Sigmoid colon (tissue), 7 donors: ENCODE data around the gene FUS. TPM values are rescaled to one million over a fixed set of nuclear protein-coding genes. Genes with fewer than 3 reads are reported as not detected.
"Not testable (repeated sequence)": the region's sequence is repeated elsewhere in the genome, so short reads cannot be mapped to it uniquely, and the experiment has no call there.

Source experiments
- DNase-seq: peaks from one replicate; pipeline ENCODE4 v3.0.0-alpha.2; 2019
- H3K27ac ChIP-seq, 4 donors: fragments of 200-600 bp; sonication (generic); one replicate each; pipeline ENCODE4 v1.5.1; 2016 to 2019; ENCODE audit warnings: mild to moderate bottlenecking in 1 of 4
- H3K27me3 ChIP-seq, 3 donors: fragments of 200-600 bp; sonication (generic); one replicate each; pipeline ENCODE4 v1.5.1; 2019; ENCODE audit warnings: mild to moderate bottlenecking in 1 of 3
- H3K36me3 ChIP-seq, 4 donors: fragments of 200-600 bp; sonication (generic); one replicate each; pipeline ENCODE4 v1.5.1; 2016 to 2019
- H3K4me1 ChIP-seq, 4 donors: fragments of 200-600 bp; sonication (generic); one replicate each; pipeline ENCODE4 v1.5.1; 2017 to 2019
- H3K4me3 ChIP-seq, 4 donors: fragments of 200-600 bp; sonication (generic); one replicate each; pipeline ENCODE4 v1.5.1; 2017 to 2019; ENCODE audit warnings: mild to moderate bottlenecking in 2 of 4, moderate library complexity in 1 of 4
- H3K9me3 ChIP-seq, 4 donors: fragments of 200-600 bp in 3 of 4; sonication (generic) in 3 of 4; one replicate each; pipeline versions ENCODE4 v1.5.1 to v1.6.1; 2013 to 2019
- EP300 ChIP-seq, 4 donors: sonication (generic); formaldehyde crosslinking; IDR thresholded peaks; one replicate each; pipeline ENCODE4 v1.6.1; 2017; ENCODE audit warnings: antibody characterized with exemption in 4 of 4
- POLR2A ChIP-seq, 2 donors: fragments of 450-650 bp; IDR thresholded peaks; one replicate each; pipeline ENCODE4 v1.6.1; 2016; ENCODE audit warnings: antibody characterized with exemption in 2 of 2, mild to moderate bottlenecking in 2 of 2, moderate library complexity in 2 of 2
- POLR2AphosphoS5 ChIP-seq, 4 donors: sonication (generic); formaldehyde crosslinking; IDR thresholded peaks; one replicate each; pipeline ENCODE4 v1.6.1; 2017; ENCODE audit warnings: antibody characterized with exemption in 4 of 4
- WGBS, 2 donors: extraction: QIAGEN DNeasy Blood & Tissue Kit; methylation state at CpG; one replicate each; pipeline ENCODE4 v1.1.7; 2013; 5-methylcytosine and 5-hydroxymethylcytosine counted together
- intact Hi-C: fragments of 100-400 bp; cut with DNase I; formaldehyde crosslinking; loops from one replicate; pipeline ENCODE4 v1.15.1; 2023
- polyA plus RNA-seq, 3 donors: library from polyadenylated mRNA; stranded (reverse); fragments of 200-250 nt; gene quantifications; one replicate each; pipeline ENCODE4 v1.2.3, GENCODE V29; 2013
- total RNA-seq, 4 donors: library from RNA; depleted of rRNA; stranded (reverse); fragments of >200 nt; gene quantifications; one replicate each; pipeline ENCODE4 v1.1.0, GENCODE V29; 2016
- TF ChIP-seq, protein P1 (sequence below), 4 experiments: fragments of 450-650 bp in 3 of 4; fragments of 200-600 bp in 1 of 4; IDR thresholded peaks; one replicate each; pipeline ENCODE4 v1.5.1; 2016 to 2019; ENCODE audit warnings: antibody characterized with exemption in 4 of 4, mild to moderate bottlenecking in 3 of 4, moderate library complexity in 2 of 4
- donor health status: healthy with polysubstance abuse.
- donor health status: Bipolar disorder and iron deficiency.
- donor health status: healthy.

Gene FUS
- total and polyA plus RNA-seq, 7 donors = 44.1 to 262 (median 63.9) TPM

DNA sequence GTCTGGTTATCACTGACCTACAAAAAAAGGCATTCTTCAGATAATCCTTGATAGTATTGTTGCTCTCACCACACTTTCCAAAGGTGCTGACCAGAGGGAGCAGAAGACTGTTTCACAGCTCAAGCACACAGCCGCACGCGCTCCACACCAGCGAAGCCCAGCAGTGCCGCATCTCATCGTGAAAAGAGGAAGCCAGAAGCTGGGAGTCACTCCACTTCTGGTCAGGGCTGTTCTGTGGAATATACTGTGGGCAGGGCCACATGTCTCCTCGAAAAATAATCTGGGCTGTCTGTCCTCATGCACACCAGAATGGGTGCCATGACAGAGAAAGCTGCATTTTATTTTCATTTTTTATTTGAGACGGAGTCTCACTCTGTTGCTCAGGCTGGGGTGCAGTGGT is 22.8 kb upstream of the FUS start:
- no peak for DNase-seq
- no peaks in the 10 kb centered on the region for H3K4me1 ChIP-seq
- no peaks in the 10 kb centered on the region for H3K9me3 ChIP-seq
- TF ChIP-seq POLR2AphosphoS5 (IDR thresholded peaks at IDR 0.05) = no peak
- no peak for TF ChIP-seq EP300 (IDR thresholded peaks at IDR 0.05)
- no peak for TF ChIP-seq POLR2A (IDR thresholded peaks at IDR 0.05)
- TF ChIP-seq, protein P1, sequence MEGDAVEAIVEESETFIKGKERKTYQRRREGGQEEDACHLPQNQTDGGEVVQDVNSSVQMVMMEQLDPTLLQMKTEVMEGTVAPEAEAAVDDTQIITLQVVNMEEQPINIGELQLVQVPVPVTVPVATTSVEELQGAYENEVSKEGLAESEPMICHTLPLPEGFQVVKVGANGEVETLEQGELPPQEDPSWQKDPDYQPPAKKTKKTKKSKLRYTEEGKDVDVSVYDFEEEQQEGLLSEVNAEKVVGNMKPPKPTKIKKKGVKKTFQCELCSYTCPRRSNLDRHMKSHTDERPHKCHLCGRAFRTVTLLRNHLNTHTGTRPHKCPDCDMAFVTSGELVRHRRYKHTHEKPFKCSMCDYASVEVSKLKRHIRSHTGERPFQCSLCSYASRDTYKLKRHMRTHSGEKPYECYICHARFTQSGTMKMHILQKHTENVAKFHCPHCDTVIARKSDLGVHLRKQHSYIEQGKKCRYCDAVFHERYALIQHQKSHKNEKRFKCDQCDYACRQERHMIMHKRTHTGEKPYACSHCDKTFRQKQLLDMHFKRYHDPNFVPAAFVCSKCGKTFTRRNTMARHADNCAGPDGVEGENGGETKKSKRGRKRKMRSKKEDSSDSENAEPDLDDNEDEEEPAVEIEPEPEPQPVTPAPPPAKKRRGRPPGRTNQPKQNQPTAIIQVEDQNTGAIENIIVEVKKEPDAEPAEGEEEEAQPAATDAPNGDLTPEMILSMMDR (IDR thresholded peaks at IDR 0.05) = no peak
- WGBS, 2 donors = 36 to 47% methylated on average over 8 of the region's 8 CpGs
- no peak overlapping the region for H3K4me3 ChIP-seq
- intact Hi-C loops = no loop called here
- H3K27ac ChIP-seq = no peak overlapping the region
- H3K27me3 ChIP-seq = no peaks in the 10 kb centered on the region
- no peaks in the 10 kb centered on the region for H3K36me3 ChIP-seq

DNA sequence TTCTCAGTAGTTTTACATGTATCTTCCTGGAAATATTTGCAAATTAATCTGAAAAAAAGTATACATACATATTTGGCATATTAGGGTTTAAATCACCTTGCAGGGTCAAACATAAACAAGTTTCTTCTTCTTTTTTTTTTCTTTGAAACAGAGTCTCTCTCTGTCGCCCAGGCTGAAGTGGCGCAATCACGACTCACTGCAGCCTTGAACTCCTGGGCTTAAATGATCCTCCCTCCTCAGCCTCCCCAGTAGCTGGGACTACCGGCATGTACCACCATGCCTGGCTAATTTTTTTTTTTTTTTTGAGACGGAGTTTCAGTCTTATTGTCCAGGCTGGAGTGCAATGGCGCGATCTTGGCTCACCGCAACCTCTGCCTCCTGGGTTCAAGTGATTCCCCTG is 12.6 kb upstream of the FUS start:
- Histone ChIP-seq H3K27ac (no peak overlapping the region), H3K4me1 (no peaks in the 10 kb centered on the region), H3K9me3 (no peaks in the 10 kb centered on the region), H3K27me3 (no peaks in the 10 kb centered on the region), H3K4me3 (no peak overlapping the region), H3K36me3 (no peaks in the 10 kb centered on the region)
- 91 to 93% methylated on average over 8 of the region's 8 CpGs for WGBS, 2 donors
- intact Hi-C loops = no loop called here
- DNase-seq = no peak
- TF ChIP-seq EP300 (IDR thresholded peaks at IDR 0.05) = no peak
- TF ChIP-seq POLR2A (IDR thresholded peaks at IDR 0.05) = no peak
- no peak for TF ChIP-seq POLR2AphosphoS5 (IDR thresholded peaks at IDR 0.05)
- TF ChIP-seq, protein P1 (IDR thresholded peaks at IDR 0.05) = no peak

DNA sequence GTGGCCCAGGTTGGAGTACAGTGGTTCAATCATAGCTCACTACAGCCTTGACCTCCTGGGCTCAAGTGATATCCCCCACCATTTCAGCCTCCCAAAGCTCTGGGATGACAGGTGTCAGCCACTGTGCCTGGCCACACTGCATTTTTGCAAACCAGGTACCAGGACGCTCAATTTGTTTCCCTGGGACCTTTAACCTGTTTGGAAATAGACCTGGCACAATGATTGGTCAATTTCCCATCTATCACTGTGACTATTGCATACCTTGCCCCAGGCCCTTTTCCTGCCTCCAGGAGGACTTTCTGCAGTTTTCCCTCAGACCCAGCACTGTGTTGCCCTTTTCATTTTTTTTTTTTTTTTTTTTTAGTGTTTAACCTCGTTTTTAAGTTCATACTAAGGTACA is 11.1 kb upstream of the FUS start:
- no peaks in the 10 kb centered on the region for H3K9me3 ChIP-seq
- H3K4me1 ChIP-seq = no peaks in the 10 kb centered on the region
- 46 to 76% methylated on average over 2 of the region's 2 CpGs for WGBS, 2 donors
- no peak for DNase-seq
- H3K27ac ChIP-seq = no peak overlapping the region
- H3K36me3 ChIP-seq = no peaks in the 10 kb centered on the region
- H3K4me3 ChIP-seq = no peak overlapping the region
- intact Hi-C loops = no loop called here
- TF ChIP-seq POLR2A (IDR thresholded peaks at IDR 0.05) (no peak), EP300 (IDR thresholded peaks at IDR 0.05) (no peak), POLR2AphosphoS5 (IDR thresholded peaks at IDR 0.05) (no peak)
- TF ChIP-seq, protein P1 (IDR thresholded peaks at IDR 0.05) = no peak
- no peaks in the 10 kb centered on the region for H3K27me3 ChIP-seq

DNA sequence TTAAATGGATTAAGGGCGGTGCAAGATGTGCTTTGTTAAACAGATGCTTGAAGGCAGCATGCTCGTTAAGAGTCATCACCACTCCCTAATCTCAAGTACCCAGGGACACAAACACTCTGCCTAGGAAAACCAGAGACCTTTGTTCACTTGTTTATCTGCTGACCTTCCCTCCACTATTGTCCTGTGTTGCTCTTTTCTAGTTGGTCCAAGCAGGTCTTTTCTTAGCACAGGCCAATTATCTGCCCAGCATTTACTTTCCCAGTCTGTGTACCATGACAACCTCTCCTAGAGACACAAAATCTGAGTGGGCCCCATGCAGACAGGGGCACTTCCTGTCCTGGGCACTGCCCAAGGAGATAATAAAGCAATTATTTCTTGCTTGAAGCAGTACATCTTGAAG is 9.9 kb upstream of the FUS start:
- H3K4me3 ChIP-seq, H3K36me3 ChIP-seq, DNase-seq, H3K27me3 ChIP-seq, H3K9me3 ChIP-seq, intact Hi-C loops, H3K4me1 ChIP-seq, H3K27ac ChIP-seq: not testable (repeated sequence)
- WGBS, 2 donors = no CpG with 5 or more reads among the region's 2 CpGs

DNA sequence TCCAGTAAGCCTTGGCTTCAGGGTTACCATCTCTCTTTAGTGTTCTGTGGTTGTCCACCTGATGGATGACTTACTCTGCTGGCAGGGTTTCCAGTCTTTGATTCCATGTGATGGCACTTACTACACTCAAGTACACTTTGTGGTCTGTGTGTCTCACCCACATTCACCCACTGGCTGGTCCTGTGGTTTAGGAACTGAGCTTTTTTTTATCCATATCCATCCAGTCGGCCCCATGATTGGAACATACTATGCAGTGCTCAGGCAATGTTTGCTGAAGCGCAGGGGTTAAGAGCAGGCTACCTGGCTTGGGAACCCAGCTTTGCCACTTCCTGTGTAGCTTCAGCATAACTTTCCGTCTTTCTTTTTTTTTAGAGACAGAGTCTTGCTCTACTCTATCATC is 2.8 kb upstream of the FUS start:
- peaks cover 0 to 23% (median 20%) of the 10 kb centered on the region in 4 donors for H3K4me1 ChIP-seq
- TF ChIP-seq POLR2AphosphoS5 (IDR thresholded peaks at IDR 0.05) (no peak), EP300 (IDR thresholded peaks at IDR 0.05) (no peak), POLR2A (IDR thresholded peaks at IDR 0.05) (no peak)
- TF ChIP-seq, protein P1 (IDR thresholded peaks at IDR 0.05) = no peak
- no peaks in the 10 kb centered on the region for H3K9me3 ChIP-seq
- 50 to 76% methylated on average over 3 of the region's 3 CpGs for WGBS, 2 donors
- no peaks in the 10 kb centered on the region for H3K36me3 ChIP-seq
- no peak overlapping the region for H3K27ac ChIP-seq
- H3K27me3 ChIP-seq = no peaks in the 10 kb centered on the region
- no peak for DNase-seq
- H3K4me3 ChIP-seq = no peak overlapping the region
- intact Hi-C loops = loop anchor here (5.0 kb wide), 1 partner anchor 265 kb away; the partner anchor contains the start of gene ZNF843
